Activated T-cell treated with anti-CD3 and anti-CD28 coated beads, Interleukin-2, amount 50 U/mL, for 24 hours (primary cell): ENCODE results near the gene PBX3.

Experiments used
- DNase-seq: peaks from one replicate; pipeline ENCODE4 v3.0.0-alpha.2; 2020
- H3K27ac Mint-ChIP-seq: 2 replicates; pipeline ENCODE4 v1.8.0; 2020; ENCODE audit warnings: mild to moderate bottlenecking, mixed read lengths
- H3K27me3 Mint-ChIP-seq: 2 replicates; pipeline ENCODE4 v1.8.0; 2020; ENCODE audit warnings: mixed read lengths
- H3K36me3 Mint-ChIP-seq: 2 replicates; pipeline ENCODE4 v1.8.0; 2020; ENCODE audit warnings: low read depth, mixed read lengths
- H3K4me1 Mint-ChIP-seq: 2 replicates; pipeline ENCODE4 v1.8.0; 2020; ENCODE audit warnings: low read depth, mixed read lengths
- H3K4me3 Mint-ChIP-seq: 2 replicates; pipeline ENCODE4 v1.8.0; 2020; ENCODE audit warnings: mild to moderate bottlenecking, moderate library complexity, mixed read lengths
- H3K9me3 Mint-ChIP-seq: 2 replicates; pipeline ENCODE4 v1.8.0; 2020; ENCODE audit warnings: mixed read lengths

PBX3 gene

DNA sequence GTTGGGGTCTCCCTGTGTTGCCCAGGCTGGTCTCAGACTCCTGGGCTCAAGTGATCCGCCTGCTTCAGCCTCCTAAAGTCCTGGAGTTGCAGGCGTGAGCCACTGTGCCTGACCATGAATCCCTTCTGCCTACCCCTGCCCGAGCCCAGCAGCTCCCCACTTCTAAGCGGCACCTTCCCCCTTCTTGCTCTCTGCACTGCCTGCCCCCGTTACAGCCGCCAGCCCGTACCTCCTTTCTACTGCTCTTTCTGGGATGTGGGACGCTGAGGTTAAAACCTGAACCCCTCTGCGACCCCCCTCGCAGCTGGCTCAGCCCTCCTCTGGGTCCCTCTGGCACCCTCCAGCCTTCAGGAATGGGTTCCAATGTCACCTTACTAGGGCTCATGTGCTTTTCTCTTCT, 249.6 kb downstream of the PBX3 start:
- no peak overlapping the region for H3K27ac Mint-ChIP-seq
- H3K4me1 Mint-ChIP-seq = no peaks in the 10 kb centered on the region
- H3K27me3 Mint-ChIP-seq = peaks cover 6% of the 10 kb centered on the region
- H3K9me3 Mint-ChIP-seq = no peaks in the 10 kb centered on the region
- DNase-seq = no peak
- H3K4me3 Mint-ChIP-seq = no peak overlapping the region
- H3K36me3 Mint-ChIP-seq = no peaks in the 10 kb centered on the region

DNA sequence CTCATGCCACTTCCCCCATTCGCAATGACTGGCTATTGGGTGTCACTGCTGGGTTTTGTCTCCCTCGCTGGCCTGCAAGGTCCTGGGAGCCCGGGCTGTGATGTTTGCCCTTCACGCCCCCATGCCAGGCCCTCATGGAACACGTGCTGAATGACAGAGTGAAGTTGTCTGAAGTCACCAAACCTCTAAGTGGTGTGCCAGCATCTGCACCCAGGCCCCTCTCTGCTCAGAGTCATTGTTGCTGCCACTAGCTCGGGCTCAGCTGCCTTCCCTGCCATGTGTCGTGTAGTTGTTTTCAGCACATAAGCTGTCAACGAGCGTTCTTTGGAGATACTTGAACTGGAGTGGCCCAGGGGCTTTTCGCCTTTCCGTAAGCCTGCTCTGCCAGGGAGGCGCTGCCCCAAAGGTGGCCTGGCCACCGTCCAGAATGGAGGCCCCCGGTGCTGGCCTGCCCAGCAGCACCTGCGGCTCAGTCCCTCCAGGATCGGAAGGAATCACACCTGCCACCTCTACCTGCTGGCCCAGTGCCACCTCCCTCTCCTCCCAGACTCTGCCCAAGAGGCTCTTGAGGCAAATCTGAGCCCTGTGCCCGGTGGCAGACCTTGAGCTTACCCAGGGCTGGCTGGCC, 250.1 kb downstream of the PBX3 start:
- no peaks in the 10 kb centered on the region for H3K36me3 Mint-ChIP-seq
- DNase-seq = no peak
- no peaks in the 10 kb centered on the region for H3K4me1 Mint-ChIP-seq
- no peak overlapping the region for H3K4me3 Mint-ChIP-seq
- H3K9me3 Mint-ChIP-seq = no peaks in the 10 kb centered on the region
- H3K27ac Mint-ChIP-seq = no peak overlapping the region
- H3K27me3 Mint-ChIP-seq = peaks cover 6% of the 10 kb centered on the region

DNA sequence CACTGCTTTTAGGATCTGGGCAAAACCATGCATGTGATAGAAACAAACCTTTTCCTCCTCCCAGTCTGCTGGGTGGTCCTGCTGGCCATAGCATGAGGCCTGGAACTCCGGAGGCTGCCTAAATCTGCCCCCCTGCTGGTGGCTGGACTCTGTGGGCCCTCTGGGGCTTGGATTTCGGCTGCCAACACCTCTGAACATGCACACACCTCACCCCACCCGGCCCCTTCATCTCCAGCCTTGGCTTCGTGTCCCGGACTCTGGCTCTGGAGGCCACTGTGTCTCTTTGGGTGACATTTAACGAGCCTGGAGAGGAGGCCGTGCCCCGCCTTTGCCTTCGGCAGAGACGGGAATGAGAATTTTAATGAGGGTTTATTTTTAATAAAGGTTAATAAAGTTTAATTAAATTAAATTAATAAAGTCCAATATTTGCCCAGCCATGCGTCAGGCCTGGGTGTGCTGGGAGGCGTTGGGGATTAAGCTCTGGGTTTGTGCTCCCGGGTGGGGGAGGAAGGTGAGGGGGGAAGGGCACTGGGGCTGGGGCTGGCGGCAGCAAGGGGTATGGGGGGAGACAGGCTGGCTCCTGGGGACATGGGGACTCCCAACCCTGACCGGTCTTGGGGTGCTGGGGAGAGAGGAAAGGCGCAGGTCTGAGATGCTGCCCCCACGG, 251.8 kb downstream of the PBX3 start:
- DNase-seq = no peak
- Mint-ChIP-seq H3K4me3 (no peak overlapping the region), H3K27ac (no peak overlapping the region), H3K4me1 (no peaks in the 10 kb centered on the region), H3K27me3 (peaks cover 6% of the 10 kb centered on the region), H3K36me3 (no peaks in the 10 kb centered on the region), H3K9me3 (no peaks in the 10 kb centered on the region)

DNA sequence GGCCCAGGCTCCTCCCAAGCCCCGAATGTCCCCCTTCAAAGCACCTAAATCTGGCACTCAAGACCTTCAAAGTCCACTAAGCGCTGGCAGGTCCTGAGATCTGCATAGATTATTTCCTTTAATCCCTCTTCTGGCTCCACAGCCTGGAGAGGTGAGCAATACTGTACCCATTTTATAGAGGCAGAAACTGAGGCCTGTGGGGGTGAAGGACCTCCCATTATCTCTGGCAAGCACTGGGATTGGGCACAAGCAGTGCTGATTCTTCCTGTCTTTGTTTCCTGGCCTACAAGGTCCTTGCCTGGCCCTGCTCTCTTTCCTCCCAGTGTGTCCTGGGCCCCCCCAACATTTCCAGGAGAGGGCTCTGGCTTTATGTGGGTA, 252.3 kb downstream of the PBX3 start:
- no peaks in the 10 kb centered on the region for H3K36me3 Mint-ChIP-seq
- H3K4me1 Mint-ChIP-seq = no peaks in the 10 kb centered on the region
- no peak for DNase-seq
- no peak overlapping the region for H3K27ac Mint-ChIP-seq
- H3K9me3 Mint-ChIP-seq = no peaks in the 10 kb centered on the region
- peaks cover 6% of the 10 kb centered on the region for H3K27me3 Mint-ChIP-seq
- H3K4me3 Mint-ChIP-seq = no peak overlapping the region

DNA sequence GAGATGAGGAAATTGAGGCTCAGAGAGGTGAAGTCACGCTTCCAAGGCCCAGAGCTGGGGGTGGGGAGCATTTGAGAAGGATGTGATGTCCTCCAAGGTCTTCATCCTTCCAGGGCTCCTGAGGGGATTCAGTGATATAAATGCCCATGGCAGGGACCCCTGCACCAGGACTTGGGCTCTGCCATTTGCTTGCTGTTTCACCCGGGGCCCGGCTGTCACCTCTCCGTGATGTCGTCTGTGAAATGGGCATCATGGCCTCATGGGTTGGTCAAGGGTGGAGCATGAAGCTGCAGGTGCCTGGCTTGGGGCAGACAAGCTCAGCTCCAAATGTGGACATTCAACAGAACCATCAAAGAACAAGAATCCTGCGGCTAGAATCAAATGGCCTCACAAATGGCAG, 253.1 kb downstream of the PBX3 start:
- no peak overlapping the region for H3K27ac Mint-ChIP-seq
- DNase-seq = no peak
- H3K27me3 Mint-ChIP-seq = peaks cover 6% of the 10 kb centered on the region
- H3K4me1 Mint-ChIP-seq = no peaks in the 10 kb centered on the region
- H3K4me3 Mint-ChIP-seq = no peak overlapping the region
- H3K36me3 Mint-ChIP-seq = no peaks in the 10 kb centered on the region
- no peaks in the 10 kb centered on the region for H3K9me3 Mint-ChIP-seq

DNA sequence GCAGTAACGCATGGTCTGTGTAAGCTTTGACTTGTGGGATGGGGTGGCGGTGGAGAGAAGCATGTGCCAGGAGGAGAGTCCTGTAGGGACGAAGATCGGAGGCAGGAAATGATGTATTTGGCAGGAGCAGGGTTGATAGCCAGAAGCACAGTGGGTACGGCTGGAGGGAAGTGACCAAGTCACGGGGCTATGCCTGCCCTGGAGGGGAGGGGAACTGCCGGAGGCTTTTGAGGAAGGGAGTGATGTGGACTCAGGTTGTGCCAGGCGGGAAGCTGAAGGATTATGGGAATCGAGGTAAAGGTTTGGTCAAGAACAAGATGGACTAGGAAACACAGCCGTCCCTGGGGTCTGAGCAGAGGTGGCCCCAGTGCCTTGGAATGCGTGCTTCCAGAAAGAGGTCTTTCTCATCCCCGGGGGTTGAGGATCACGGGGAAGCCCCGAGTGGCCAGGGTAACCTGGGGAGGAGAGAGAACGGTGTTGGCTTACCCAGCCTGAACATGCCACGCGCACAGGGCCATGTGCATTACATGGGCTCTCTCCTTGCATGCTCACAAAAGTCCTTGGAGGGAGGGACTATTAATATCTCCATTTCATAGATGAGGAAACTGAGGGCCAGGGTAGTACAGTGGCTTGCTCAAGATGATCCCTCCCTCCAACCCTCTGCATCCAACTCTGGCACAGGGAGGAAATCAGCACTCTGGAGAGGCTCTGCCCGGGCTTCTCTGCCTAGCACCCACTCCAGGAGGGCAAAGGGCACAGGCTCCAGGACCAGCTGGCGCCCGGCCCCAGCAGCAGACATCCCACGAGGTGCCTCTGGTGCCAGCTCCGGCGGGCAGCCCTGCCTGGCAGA, 253.8 kb downstream of the PBX3 start:
- H3K27ac Mint-ChIP-seq = no peak overlapping the region
- H3K4me3 Mint-ChIP-seq = no peak overlapping the region
- H3K27me3 Mint-ChIP-seq = peaks cover 5% of the 10 kb centered on the region
- H3K9me3 Mint-ChIP-seq = no peaks in the 10 kb centered on the region
- no peak for DNase-seq
- H3K4me1 Mint-ChIP-seq = no peaks in the 10 kb centered on the region
- H3K36me3 Mint-ChIP-seq = no peaks in the 10 kb centered on the region

DNA sequence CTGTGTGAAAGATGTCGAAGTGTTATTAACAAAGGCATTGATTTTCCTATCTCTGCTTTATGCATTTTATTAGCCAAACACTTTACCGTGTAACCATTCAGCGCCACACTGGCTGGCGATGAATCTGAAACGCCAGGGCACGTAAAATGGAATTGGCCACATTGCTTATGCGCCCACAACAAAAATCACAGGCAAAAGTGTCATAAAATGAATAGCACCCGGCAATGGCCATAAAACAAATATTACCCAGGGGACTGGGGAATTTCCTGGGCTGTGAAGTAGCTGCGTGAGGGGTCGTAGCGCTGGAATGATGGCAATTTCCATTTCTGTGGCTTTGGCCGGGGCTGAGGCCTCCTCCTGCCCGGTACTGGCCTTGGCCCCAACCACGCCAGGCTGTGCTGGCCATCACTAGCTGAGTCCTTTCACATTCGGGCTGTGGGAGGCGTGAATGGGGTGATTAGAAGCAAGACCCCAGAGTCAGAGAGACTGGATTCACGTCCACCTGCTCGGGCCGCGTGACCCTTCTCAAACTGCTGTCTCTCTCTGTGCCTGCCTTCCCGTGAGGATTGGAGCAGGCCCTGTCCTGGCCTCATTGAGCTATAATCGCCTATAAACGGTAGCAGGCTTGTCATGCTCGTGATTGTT, 254.5 kb downstream of the PBX3 start:
- DNase-seq = no peak
- Mint-ChIP-seq H3K9me3 (no peaks in the 10 kb centered on the region), H3K4me3 (no peak overlapping the region), H3K4me1 (no peaks in the 10 kb centered on the region), H3K36me3 (no peaks in the 10 kb centered on the region), H3K27ac (no peak overlapping the region), H3K27me3 (peaks cover 3% of the 10 kb centered on the region)

DNA sequence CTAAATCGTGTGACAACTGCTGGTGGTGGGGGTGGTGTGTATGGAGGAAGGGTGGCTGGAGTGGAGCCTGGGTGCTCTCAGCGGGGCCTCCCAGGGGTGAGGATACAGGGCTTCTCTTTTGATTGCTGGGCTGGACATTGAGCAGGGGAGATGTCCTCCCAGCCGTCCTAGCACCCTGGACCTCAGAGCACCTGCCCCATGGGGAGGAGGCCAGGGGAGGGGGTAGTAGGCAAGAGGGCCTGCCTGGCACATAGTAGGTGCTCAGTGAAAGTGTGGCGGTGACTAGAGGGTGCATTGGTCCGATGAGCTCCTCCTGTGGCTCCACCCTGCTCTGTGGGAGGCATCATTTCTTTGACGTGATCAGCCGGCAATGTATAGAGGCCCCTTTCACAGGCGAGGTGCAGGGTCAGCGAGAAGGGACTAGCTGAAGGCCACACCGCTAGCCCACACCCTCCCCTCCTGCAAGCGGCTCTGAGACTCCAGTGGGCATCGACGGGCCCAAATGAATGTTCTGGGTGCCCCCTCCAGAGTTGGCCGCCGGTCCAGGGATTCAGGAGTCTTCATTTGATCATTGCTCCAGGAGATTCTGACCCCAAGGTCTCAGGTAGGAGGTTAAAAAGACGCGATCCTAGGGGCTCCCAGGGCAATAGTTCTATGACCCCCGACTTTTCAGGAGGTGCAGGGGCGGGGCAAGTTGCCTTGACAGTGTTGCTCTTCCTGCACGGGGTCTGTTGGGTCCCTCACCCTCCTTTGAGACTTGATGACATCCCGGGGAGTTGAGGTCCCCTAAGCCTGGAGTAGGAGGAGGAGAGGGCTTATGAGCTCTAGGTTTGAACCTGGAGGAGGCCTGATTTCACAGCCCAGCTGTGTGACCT, 255.5 kb downstream of the PBX3 start:
- Mint-ChIP-seq H3K36me3 (no peaks in the 10 kb centered on the region), H3K9me3 (peaks cover 4% of the 10 kb centered on the region), H3K4me3 (no peak overlapping the region), H3K4me1 (no peaks in the 10 kb centered on the region), H3K27ac (no peak overlapping the region), H3K27me3 (no peaks in the 10 kb centered on the region)
- no peak for DNase-seq

DNA sequence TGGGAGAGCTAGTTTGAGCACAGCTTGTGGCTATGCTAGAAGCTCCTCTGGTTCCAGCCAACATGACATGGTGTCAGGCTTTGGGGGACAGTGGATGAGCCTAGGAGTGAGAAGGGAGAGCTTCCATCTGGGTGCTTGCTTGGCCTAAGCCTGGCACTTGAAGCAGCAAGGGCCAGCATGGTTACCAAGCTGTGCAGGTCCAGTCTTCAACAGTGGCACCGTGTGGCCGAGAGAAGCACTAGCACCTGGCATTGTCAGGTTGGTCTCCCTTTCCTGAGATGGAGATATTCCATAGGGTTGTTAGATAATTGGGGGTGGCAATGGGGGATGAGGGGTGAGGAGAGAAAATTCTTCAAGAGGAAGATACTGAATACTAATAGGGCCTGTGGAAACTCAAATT, 261.9 kb downstream of the PBX3 start:
- no peak for DNase-seq
- Mint-ChIP-seq H3K9me3 (peaks cover 22% of the 10 kb centered on the region), H3K4me1 (no peaks in the 10 kb centered on the region), H3K27ac (no peak overlapping the region), H3K36me3 (no peaks in the 10 kb centered on the region), H3K4me3 (no peak overlapping the region), H3K27me3 (no peaks in the 10 kb centered on the region)

DNA sequence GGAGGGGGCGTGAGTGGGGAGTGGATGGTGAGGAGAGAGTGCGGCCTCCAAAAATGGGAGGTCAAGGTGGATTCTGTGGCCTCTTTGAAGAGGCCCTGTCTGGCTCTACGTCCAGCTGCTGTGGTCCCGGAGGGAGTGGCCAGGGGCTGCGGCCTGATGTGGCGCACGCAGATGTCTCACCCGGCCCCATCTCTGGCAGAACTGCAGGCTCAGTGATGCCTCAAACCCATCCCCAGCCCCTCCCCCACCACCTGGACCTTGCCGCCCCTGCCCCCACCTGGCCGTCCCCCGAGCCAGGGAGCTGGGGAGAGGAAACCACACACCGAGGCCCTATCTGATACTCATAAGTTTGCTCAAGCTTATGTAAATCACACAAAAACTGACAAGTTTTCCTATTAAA, 267.6 kb downstream of the PBX3 start:
- no peak overlapping the region for H3K27ac Mint-ChIP-seq
- H3K27me3 Mint-ChIP-seq = no peaks in the 10 kb centered on the region
- no peak for DNase-seq
- H3K9me3 Mint-ChIP-seq = no peaks in the 10 kb centered on the region
- no peaks in the 10 kb centered on the region for H3K4me1 Mint-ChIP-seq
- no peak overlapping the region for H3K4me3 Mint-ChIP-seq
- no peaks in the 10 kb centered on the region for H3K36me3 Mint-ChIP-seq

DNA sequence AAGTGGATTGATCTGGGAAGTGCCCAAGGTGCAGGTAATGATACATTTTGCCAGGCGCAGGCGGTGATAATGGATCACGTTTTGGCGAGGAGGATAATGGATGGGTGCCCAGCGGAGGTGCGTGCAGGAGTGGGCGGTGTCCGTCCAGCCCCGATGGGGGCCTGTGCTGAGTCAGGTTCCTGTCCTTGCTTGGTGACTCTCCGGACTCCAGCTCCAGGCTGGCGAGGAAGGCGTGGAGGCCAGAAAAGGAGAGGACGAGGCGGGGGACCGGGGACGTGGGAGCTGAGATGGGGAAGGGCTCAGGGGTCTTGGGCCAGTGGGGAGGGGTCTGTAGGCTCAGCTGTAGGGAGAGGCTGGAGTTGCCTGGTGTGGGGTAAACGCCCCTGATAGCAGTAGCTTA, 268.3 kb downstream of the PBX3 start:
- no peak overlapping the region for H3K27ac Mint-ChIP-seq
- no peaks in the 10 kb centered on the region for H3K27me3 Mint-ChIP-seq
- DNase-seq = no peak
- no peak overlapping the region for H3K4me3 Mint-ChIP-seq
- no peaks in the 10 kb centered on the region for H3K4me1 Mint-ChIP-seq
- H3K9me3 Mint-ChIP-seq = no peaks in the 10 kb centered on the region
- no peaks in the 10 kb centered on the region for H3K36me3 Mint-ChIP-seq

DNA sequence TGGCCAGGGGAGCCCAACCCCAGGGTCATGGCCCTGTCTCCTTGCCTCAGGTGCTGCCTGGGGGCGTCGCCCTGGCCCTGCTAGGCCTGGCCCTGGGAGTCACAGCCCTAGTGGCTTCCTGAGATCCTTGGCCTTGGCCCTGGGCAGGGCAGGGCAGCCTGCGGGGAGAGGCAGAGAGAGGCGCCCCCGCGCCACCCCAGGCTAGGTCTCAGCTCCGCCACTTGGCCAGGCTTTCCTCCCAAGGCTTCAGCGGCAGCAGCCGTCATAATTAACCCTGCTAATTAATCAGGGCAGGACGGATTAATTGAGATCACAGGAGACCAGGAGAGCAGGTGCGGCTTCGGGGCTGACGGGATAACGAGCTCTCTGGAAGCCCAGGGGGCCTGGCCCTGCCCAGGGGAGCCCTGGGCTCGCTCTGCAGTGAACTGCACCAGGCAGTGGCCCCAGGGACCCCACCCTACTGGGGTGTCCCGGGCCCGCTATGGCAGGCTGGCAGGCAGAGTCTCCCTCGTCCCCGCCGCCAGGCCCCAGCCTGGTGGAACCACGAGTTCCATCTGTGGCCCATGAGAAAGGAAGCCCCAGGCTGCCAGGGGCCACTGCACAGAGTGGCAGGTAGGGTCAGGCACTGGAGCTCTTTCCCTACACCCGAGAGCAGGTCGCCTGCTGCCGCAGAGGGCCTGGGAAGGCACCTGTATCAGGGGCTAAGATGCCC, 269.6 kb downstream of the PBX3 start:
- no peak overlapping the region for H3K27ac Mint-ChIP-seq
- H3K9me3 Mint-ChIP-seq = no peaks in the 10 kb centered on the region
- peaks cover 4% of the 10 kb centered on the region for H3K27me3 Mint-ChIP-seq
- H3K4me3 Mint-ChIP-seq = no peak overlapping the region
- no peaks in the 10 kb centered on the region for H3K36me3 Mint-ChIP-seq
- no peaks in the 10 kb centered on the region for H3K4me1 Mint-ChIP-seq
- no peak for DNase-seq
